ENCODE results near the gene TEX261.

TEX261 gene

GRCh38 chr2:70995426-70995729, 705 bp upstream of the TEX261 start:
- Histone ChIP-seq H3K27me3 (ENCODE audit: low read length) (no peaks in the 10 kb centered on the region), H2AFZ (ENCODE audit: low read depth, low read length, severe bottlenecking) (peak overlapping the region; percentile 97), H3F3A (ENCODE audit: insufficient read depth) (0 out of 2 replicates have a peak, but pooled peaks cover 4% of the 10 kb centered on the region), H3K4me2 (ENCODE audit: low read depth, low read length, poor library complexity, severe bottlenecking) (peak overlapping the region; percentile 87), H3K36me3 (ENCODE audit: low read length) (no peaks in the 10 kb centered on the region), H3K9me3 (ENCODE audit: insufficient read depth, low read length) (no peaks in the 10 kb centered on the region), H3K27ac (ENCODE audit: low read depth, low read length) (peak overlapping the region; percentile 57), H3K79me2 (ENCODE audit: insufficient read depth, low read length) (peaks cover 25% of the 10 kb centered on the region), H4K20me1 (ENCODE audit: low read depth, low read length) (no peaks in the 10 kb centered on the region; the same call in 1 of the 2 replicates), H3K4me3 (ENCODE audit: insufficient read depth, low read length, poor library complexity, severe bottlenecking) (peak overlapping the region; percentile 89), H3K9ac (ENCODE audit: low read length) (peak overlapping the region; percentile 91), H3K9me2 (replicated peaks; ENCODE audit: insufficient read depth, low read length) (no peaks in the 10 kb centered on the region)
- TF ChIP-seq CTCF (IDR thresholded peaks at IDR 0.05; ENCODE audit: insufficient read depth, low read length, poor library complexity, severe bottlenecking) (peak; percentile 49), EZH2phosphoT487 (conservative IDR thresholded peaks at IDR 0.05; ENCODE audit: low read length) (no peak)

DNA sequence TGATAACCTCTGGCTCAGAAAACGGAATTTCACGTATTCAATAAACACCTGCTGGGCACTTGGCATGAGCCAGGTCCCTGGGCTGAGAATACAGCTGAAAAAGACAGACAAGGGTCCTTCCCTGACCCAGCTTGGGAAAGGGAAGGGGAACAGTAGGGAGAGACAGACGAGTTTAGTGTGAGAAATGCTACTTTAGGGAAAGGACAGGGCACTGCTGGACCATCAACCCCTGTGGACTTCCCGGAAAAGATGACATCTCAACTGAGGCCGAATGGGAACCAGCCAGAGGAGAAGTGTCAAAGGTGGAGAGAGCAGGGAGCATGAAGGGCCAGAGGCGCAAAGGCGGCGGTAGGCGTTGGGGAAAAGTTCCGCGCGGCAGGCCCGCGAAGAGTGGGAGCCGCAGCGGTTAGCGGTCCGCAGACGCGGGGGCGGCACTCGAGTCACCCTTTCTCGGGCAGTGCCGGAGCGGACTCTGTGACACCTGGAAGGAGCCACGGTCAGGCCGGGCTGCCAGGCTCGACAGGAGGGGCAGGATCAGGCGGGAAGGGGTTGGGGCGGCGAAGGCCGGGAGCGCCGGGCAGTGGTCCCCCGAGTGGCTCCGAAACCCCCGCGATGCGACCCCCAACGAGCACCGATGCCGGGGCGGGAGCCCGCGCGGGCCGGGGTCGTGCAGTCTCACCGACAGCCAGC, 519 bp downstream of the TEX261 start:
- H3K4me3 ChIP-seq (ENCODE audit: insufficient read depth, low read length, poor library complexity, severe bottlenecking), result peak overlapping the region; percentile 68
- no peaks in the 10 kb centered on the region for H3K9me2 ChIP-seq (replicated peaks; ENCODE audit: insufficient read depth, low read length)
- H2AFZ ChIP-seq (ENCODE audit: low read depth, low read length, severe bottlenecking), result peak overlapping the region; percentile 58
- peak overlapping the region; percentile 91 for H3K9ac ChIP-seq (ENCODE audit: low read length)
- H3F3A ChIP-seq (ENCODE audit: insufficient read depth), result 0 out of 2 replicates have a peak, but pooled peaks cover 4% of the 10 kb centered on the region
- no peaks in the 10 kb centered on the region for H3K9me3 ChIP-seq (ENCODE audit: insufficient read depth, low read length)
- peaks cover 25% of the 10 kb centered on the region for H3K79me2 ChIP-seq (ENCODE audit: insufficient read depth, low read length)
- peak overlapping the region; percentile 74 for H3K4me2 ChIP-seq (ENCODE audit: low read depth, low read length, poor library complexity, severe bottlenecking)
- TF ChIP-seq EZH2phosphoT487 (conservative IDR thresholded peaks at IDR 0.05; ENCODE audit: low read length), result no peak
- no peak for TF ChIP-seq CTCF (IDR thresholded peaks at IDR 0.05; ENCODE audit: insufficient read depth, low read length, poor library complexity, severe bottlenecking)
- no peaks in the 10 kb centered on the region for H3K27me3 ChIP-seq (ENCODE audit: low read length)
- no peaks in the 10 kb centered on the region for H3K36me3 ChIP-seq (ENCODE audit: low read length)
- 0 out of 2 replicates have a peak overlapping the region, but pooled peaks have one; percentile 13 for H3K27ac ChIP-seq (ENCODE audit: low read depth, low read length)
- H4K20me1 ChIP-seq (ENCODE audit: low read depth, low read length), result no peaks in the 10 kb centered on the region; the same call in 1 of the 2 replicates

DNA sequence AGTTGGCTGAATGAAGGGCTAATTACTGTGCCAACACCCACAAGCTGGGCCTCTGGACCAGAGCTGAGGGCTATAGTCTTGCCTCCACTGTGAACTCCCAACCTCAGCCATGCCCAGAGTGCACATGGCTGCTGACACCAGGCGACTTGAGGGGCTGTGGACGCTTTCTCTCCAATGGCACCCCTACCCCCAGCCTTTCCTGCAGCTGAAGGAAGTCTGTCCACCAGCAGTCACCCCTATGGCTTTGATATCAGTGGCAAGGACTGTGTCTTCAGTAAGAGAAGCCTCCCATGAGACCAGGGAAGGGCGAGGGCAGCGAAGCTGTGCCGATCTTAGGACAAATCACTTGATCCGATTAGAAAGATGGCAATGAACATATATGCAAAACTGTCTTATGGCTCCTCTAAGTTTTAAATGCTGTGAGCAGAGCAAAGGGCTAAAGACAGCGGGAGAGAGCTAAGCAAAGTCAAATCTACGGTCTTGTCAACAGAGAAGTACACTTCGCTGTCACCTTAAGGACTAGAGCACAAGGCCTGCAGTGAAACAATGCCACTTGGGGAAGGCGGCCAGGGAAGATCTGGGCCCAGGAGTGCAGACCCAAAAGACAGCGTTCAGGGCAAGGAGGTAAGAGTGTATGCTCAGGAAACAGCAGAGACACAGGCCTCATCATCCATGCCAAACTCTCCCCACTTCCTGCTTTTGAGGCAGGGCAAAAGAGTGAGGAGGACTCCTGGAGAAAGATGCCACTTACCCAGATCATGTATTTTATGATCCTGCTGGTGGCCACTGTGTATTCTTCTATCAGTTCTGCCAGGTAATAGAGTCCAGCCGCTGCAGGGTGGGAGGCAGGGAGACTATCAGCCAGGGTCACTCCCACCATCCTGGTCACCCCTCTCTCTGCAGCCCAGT, 1.5 kb downstream of the TEX261 start:
- Histone ChIP-seq H3K4me2 (ENCODE audit: low read depth, low read length, poor library complexity, severe bottlenecking) (peak overlapping the region; percentile 74), H3K9me3 (ENCODE audit: insufficient read depth, low read length) (no peaks in the 10 kb centered on the region), H3K27ac (ENCODE audit: low read depth, low read length) (no peak overlapping the region), H3F3A (ENCODE audit: insufficient read depth) (0 out of 2 replicates have a peak, but pooled peaks cover 4% of the 10 kb centered on the region), H3K27me3 (ENCODE audit: low read length) (no peaks in the 10 kb centered on the region), H3K9ac (ENCODE audit: low read length) (peak overlapping the region; percentile 91), H2AFZ (ENCODE audit: low read depth, low read length, severe bottlenecking) (no peak overlapping the region), H3K4me3 (ENCODE audit: insufficient read depth, low read length, poor library complexity, severe bottlenecking) (peak overlapping the region; percentile 68), H4K20me1 (ENCODE audit: low read depth, low read length) (no peaks in the 10 kb centered on the region; the same call in 1 of the 2 replicates), H3K36me3 (ENCODE audit: low read length) (no peaks in the 10 kb centered on the region), H3K79me2 (ENCODE audit: insufficient read depth, low read length) (peaks cover 25% of the 10 kb centered on the region), H3K9me2 (replicated peaks; ENCODE audit: insufficient read depth, low read length) (no peaks in the 10 kb centered on the region)
- TF ChIP-seq EZH2phosphoT487 (conservative IDR thresholded peaks at IDR 0.05; ENCODE audit: low read length) (no peak), CTCF (IDR thresholded peaks at IDR 0.05; ENCODE audit: insufficient read depth, low read length, poor library complexity, severe bottlenecking) (no peak)
